GM12892 (cell line): Measurements from ENCODE around the gene NCK2.
"Not testable (repeated sequence)": the region's sequence is repeated elsewhere in the genome, so short reads cannot be mapped to it uniquely, and the experiment has no call there.

Source experiments
- DNase-seq: peaks from one replicate; pipeline ENCODE4 v3.0.0; 2011; ENCODE audit not compliant: insufficient read length
- FAIRE-seq: peaks from 2 replicates; lab custom pipeline; 2011; peaks lifted over from hg19 to GRCh38; lab: Jason Lieb, UNC
- POLR2A ChIP-seq: IDR thresholded peaks from 2 replicates; pipeline ENCODE4 v1.6.1; 2011; ENCODE audit warnings: low read depth, low read length, control low read depth
- POLR2AphosphoS5 ChIP-seq: IDR thresholded peaks from 2 replicates; pipeline ENCODE4 v1.6.1; 2011; ENCODE audit warnings: low read depth, low read length, control low read depth
- TAF1 ChIP-seq: IDR thresholded peaks from 2 replicates; pipeline ENCODE4 v1.6.1; 2011; ENCODE audit warnings: low read depth, mild to moderate bottlenecking, control low read depth, low read length, borderline replicate concordance

Gene NCK2

DNA sequence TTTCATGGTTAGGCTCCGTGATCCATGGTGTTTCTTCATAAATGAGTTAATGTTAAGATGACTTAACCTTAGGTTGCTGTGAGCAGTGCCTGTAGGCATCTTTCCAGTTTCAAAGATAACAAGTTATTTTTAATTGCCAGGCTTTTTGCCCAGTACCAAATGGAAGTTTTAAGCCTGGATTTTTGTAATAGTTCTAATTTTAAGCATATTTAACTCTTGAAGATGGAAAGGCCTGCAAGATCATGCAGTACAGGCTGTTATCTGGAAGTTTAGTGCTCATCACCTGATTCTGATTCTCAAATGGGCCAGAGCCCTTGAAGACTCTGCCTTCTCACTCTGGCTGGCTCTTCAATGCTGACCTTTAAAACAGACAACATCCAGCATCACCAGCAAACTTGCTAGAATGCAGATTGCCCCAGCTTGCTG, 141.3 kb downstream of the NCK2 start:
- FAIRE-seq, result no peak
- DNase-seq, result no peak
- TF ChIP-seq TAF1 (no peak), POLR2AphosphoS5 (no peak)

DNA sequence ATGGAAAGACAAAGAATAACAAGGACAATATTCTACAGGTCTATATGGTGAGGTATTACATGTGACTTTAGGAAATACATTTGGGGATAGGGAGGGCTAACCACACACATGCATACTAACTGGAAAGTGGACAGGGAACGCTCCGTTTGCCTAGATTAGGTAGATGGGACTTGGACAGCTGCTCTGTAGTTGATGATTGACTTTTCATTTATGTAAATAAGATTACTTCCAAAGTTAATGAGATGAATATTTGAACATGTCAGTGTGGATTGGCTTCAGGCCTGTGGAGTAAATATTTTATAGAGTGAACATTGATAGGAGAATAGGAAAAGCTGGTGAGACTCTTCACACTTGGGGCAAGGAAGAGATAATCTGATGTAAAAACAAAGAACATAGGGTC, 142.0 kb downstream of the NCK2 start:
- FAIRE-seq, result no peak
- no peak for DNase-seq
- TF ChIP-seq POLR2A, result no peak
- TF ChIP-seq POLR2AphosphoS5, result no peak
- TF ChIP-seq TAF1, result no peak

DNA sequence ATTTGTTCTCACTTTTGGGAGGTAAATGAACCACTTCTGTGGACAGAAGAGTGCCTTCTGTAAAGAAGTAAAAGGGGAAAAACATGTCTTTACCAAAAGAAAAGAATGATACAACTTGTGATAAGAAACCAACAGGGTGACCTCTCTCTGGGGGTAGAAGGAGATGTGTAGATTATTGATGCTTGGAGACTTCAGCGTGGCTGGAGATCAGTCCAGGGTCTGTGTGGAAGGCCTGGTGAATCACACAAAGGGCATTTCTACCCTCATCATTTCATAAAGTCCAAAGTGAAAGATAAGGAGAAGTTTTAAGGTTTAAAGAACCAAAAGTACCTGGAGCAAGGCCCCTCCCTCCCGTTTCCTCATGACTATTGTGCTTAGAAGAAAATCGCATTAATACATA, 142.5 kb downstream of the NCK2 start:
- DNase-seq (no peak), FAIRE-seq (no peak)
- TF ChIP-seq POLR2A, result no peak
- TF ChIP-seq TAF1, result no peak
- TF ChIP-seq POLR2AphosphoS5, result no peak

DNA sequence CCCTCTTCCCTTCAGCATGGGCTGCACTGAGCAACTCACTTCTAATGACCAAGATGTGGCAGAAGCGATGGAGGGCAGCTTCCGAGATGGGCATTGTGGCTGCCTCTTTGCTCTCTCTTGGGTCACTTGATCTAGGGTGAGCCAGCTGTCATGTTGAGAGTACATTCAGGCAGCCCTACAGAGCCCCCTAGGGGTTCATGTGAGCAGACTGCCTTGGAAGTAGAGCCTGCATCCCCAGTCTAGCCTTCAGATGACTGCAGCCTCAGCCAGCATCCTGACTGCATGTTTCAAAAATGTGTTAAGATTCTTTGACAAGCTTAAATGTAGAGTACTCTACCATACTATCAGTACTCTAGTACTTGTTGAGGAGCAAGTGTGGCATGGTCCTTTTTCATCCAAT, 143.9 kb downstream of the NCK2 start:
- TF ChIP-seq POLR2AphosphoS5, result no peak
- no peak for TF ChIP-seq TAF1
- TF ChIP-seq POLR2A, result no peak
- no peak for FAIRE-seq
- no peak for DNase-seq

DNA sequence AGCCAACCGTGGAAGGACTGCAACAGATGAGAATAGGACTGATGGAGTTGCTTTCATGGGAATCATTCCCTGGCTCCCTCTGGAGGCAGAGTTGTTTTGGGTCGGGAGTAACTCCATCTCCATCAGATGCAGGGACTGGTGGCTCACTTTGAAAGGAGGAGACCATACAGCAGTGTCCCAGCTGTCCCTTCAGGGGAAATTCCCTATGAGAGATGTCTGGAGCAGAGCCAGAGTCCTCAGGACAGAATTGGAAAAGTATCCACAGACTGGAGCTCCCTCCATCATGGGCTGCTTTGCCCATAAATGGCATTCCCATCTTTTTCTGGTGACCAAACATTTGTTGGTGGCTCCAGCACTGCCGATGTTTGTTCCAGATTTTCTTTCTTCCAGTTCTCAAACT, 144.3 kb downstream of the NCK2 start:
- TF ChIP-seq POLR2AphosphoS5 (no peak), POLR2A (no peak), TAF1 (no peak)
- no peak for FAIRE-seq

DNA sequence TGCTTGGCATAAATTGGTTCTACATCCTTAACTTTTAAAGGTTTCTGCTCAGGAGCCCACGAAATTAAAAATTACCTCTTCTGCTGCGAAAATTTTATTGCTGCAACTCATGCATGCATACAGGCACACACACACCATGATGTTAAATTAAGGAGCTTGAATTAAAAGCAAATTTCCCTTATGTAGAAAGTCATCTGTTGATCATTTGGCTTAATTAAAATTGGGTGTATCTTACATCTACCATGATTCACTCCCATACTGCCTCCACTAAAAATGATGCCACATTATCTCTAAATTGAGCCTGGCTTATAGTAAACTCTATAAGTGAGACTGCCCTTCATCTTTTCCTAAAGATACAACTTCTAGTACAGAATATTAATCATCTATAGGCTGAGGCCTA, 145.4 kb downstream of the NCK2 start:
- FAIRE-seq (no peak), DNase-seq (no peak)
- TF ChIP-seq POLR2AphosphoS5 (no peak), TAF1 (no peak), POLR2A (no peak)

More for the DNA sequence above, 144.3 kb downstream of the NCK2 start:
- DNase-seq, result no peak

DNA sequence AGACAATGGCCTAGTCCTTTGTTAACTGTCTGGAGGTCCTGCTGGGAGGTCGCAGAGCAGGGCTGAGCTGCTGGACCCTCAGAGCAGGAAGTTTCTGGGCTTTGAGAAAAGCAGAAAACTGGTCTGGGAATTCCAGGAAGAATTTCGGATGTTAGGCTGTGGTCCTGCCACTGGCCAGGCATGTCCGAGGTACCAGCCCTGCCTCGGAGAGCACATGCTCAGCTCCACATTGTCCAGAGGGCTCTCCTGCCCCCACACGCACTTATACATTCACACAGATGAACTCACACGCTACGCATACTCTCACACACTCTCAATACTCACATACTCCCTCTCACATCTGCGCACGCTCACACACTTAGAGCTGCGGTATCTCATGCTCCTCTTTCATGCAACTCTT, 146.1 kb downstream of the NCK2 start:
- no peak for FAIRE-seq
- DNase-seq, result no peak
- no peak for TF ChIP-seq POLR2AphosphoS5
- no peak for TF ChIP-seq TAF1
- TF ChIP-seq POLR2A, result no peak

DNA sequence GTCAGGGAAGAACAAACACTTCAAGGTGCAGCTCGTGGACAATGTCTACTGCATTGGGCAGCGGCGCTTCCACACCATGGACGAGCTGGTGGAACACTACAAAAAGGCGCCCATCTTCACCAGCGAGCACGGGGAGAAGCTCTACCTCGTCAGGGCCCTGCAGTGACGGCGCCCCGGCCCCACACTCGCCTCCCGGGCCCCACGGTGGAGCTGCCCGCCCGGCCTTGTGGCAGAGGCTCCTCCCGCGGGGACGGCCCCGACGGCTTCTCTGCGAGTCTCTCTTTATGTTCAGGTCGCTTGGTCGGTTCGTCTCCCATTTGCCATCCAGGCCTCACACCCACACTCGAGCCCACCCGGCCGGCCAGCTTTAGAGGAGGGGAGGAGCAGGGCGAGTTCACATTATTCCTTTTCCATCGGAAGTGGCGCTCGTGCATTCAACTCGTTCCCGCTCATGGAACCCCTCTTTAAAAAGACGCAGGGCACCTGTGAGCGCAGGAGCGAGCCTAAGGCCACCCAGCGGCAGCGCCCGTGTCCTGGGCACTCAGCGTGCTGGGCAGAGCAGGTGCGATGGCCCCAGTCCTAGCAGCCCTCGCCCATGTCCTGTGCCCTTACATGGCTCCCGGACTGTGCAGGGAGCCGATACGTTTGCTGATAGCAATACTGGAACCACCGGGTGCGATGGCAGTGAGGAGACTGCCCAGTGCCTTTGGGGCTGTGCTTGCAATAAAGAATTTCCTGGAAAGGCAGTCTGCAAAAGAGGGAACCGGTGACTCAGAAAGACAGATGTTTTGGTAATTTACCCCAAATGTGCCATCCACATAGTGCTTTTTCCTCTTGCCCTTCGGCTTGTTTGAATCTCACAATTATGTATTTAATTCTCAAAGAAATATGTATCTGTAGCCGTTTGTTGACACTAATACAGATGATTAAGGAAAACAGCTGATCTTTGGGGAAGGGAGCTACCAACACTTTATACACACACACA, 148.6 kb downstream of the NCK2 start:
- DNase-seq, result no peak
- TF ChIP-seq POLR2AphosphoS5, result no peak
- TF ChIP-seq TAF1, result no peak
- no peak for TF ChIP-seq POLR2A
- FAIRE-seq, result no peak

DNA sequence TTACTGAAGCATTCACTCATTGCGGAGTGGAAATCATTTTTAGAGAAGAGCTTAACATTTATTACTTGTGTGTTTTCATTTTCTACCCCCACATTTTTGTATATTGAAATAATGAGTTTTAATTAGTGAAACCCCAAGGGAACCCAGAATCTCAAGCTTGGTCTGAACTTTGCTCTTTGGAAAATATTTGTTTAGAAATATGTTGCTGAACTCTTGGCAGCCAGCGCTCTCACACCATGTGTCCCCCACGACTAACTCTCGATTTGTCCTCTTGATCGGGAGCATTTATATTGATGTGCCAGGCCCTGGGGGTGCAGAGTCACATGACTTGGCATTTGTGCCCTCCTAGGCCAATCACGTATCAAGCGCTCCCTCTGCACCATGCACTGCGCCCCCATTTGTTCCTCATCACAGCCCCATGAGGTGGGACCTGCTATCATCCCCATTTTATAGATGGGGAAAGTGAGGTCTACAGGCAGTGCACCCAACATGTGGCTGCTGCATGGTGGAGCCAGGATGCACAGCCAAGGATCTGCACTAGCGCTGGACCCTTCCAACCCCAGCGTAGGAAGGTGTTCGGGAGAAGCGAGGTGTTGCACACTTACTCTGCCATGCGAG, 149.7 kb downstream of the NCK2 start:
- no peak for FAIRE-seq
- no peak for TF ChIP-seq POLR2AphosphoS5
- TF ChIP-seq TAF1, result no peak
- no peak for TF ChIP-seq POLR2A
- DNase-seq, result no peak

DNA sequence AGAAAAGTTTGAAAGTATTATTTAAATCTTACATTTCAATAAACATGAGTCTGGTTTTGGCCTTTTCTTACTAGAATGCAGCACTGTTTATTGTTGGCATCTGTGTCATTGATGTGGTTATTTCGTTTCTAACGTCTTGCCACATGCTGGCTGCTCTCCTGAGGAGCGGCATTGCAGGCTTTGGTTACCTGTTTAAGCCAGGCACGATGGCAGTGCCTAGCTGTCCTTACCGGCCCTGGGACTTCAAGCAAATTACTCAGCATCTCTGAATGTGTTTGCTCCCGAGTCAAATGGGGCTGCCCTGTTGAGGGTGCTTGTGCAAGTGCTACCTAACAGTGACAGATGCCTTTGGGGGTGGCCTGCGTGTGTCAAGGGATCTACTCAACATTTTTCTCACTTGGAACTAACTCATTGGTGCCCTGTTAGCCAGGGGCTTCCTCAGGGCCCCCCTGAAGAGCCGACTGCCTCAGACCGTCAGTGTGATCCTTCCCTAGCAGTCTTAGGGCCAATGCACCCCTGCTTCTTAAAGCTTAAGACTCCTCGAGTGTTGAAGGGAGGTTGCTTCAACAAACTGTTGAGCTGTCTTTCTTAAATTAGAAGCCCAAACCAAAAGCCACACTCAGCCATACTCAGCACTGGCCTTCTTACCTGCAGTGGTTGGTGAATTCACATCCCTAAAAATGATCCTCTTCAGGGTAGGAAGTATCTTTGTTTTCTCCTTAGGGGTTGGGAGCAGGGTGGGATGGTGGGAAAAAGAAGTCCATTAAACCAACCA, 151.5 kb downstream of the NCK2 start:
- FAIRE-seq (no peak), DNase-seq (no peak)
- no peak for TF ChIP-seq POLR2A
- TF ChIP-seq POLR2AphosphoS5, result no peak
- TF ChIP-seq TAF1, result no peak

DNA sequence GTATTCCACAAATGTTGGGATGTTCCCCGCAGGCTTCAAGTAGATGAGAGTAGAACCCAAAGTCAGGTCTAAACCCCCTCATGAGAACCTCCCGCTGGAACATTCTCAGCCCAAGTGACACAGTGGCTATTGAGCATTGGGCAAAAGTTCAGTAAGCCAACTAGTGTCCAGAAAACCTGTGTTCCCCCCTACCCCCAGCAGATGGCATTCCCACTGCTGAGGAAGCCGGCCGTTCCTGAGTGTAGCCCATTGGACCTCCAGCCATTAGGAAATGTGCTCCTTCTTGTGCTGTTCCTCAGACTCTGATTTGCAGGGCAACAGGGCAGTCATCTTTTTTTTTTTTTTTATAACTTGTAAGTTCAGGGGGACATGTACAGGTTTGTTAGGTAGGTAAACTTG, 152.1 kb downstream of the NCK2 start:
- FAIRE-seq, result no peak

DNA sequence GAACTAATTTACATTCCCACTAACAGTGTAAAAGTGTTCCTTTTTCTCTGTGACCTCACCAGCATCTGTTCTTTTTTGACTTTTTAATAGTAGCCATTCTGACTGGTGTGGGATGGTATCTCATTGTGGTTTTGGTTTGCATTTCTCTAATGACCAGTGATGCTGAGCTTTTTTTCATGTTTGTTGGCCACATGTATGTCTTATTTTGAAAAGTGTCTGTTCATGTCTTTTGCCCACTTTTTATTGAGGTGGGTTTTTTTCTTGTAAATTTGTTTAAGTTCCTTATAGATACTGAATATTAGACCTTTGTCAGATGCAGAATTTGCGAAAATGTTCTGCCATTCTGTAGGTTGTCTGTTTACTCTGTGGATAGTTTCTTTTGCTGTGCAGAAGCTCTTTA, 153.0 kb downstream of the NCK2 start:
- not testable (repeated sequence) for DNase-seq, FAIRE-seq

More for the DNA sequence above, 152.1 kb downstream of the NCK2 start:
- TF ChIP-seq POLR2A (no peak), TAF1 (no peak), POLR2AphosphoS5 (no peak)
- DNase-seq, result no peak
